Stimulated activated CD4-positive, alpha-beta T cell treated with anti-CD3 and anti-CD28 coated beads, Interleukin-1b, Interleukin-23, amount 100 ng/mL, for 48 hours (primary cell): ENCODE results near the gene SOWAHA.

Source experiments
- DNase-seq: peaks from one replicate; pipeline ENCODE4 v3.0.0-alpha.2; 2020

The SOWAHA gene

DNA sequence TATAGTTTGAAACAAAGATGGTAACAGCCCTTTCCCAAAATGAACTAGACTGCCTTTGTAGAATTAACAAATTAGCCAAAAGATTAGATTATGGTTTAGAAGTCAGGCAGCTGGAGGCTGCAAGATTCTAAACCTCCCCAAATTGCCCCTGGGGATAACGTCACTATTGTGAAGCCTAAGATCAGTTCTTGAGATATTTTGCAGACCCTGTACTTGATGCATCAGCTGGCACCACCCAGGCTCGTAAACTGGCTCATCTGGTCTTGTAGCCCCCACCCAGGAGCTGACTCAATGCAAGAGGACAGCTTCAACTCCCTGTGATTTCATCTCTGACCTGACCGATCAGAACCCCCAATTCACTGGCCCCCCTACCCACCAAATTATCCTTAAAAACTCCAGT, 4.2 kb upstream of the SOWAHA start:
- no peak for DNase-seq

DNA sequence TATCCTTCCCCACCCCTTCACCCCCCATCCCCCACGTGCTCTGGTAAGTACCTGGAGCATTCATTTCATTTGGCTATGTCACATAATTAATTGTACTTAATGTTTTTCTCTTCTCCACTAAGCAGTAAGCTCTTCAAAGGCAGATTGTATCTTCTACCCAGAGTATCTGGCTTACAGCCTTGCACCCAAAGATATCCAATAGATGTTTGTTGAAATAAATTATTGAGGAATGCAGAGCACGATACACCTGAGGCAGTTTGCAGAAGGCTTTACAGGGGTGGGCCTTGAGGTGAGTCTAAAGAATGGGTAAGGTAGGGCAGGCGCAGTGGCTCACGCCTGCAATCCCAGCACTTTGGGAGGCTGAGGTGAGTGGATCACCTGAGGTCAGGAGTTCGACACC, 2.5 kb upstream of the SOWAHA start:
- DNase-seq, result no peak

GRCh38 chr5:132812123-132812765, 858 bp upstream of the SOWAHA start:
- DNase-seq, result no peak

- no peak for DNase-seq
These were observed 749 bp downstream of the SOWAHA start for GRCh38 chr5:132813599-132814502.

DNA sequence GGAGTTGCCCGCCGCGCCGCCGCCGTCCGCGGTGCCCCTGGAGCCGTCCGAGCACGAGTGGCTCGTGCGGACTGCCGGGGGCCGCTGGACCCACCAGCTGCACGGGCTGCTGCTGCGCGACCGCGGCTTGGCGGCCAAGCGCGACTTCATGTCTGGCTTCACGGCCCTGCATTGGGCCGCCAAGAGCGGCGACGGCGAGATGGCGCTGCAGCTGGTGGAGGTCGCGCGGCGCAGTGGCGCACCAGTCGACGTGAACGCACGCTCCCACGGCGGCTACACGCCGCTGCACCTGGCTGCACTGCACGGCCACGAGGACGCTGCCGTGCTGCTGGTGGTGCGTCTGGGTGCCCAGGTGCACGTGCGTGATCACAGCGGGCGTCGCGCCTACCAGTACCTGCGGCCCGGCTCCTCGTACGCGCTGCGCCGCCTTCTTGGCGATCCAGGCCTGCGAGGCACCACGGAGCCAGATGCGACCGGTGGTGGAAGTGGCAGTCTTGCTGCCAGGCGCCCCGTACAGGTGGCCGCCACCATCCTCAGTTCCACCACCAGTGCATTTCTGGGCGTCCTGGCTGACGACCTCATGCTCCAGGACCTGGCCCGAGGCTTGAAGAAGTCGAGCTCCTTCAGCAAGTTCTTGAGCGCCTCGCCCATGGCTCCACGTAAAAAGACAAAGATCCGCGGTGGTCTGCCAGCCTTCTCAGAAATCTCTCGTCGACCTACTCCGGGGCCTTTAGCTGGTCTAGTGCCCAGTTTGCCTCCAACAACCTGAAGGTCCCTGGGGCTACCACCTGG, 1.6 kb downstream of the SOWAHA start:
- no peak for DNase-seq

GRCh38 chr5:132815454-132815853, 2.4 kb downstream of the SOWAHA start:
- DNase-seq, result no peak

- no peak for DNase-seq
These were observed 3.0 kb downstream of the SOWAHA start for GRCh38 chr5:132816083-132816482.

- DNase-seq, result no peak
These were observed 3.5 kb downstream of the SOWAHA start for GRCh38 chr5:132816554-132816953.

- no peak for DNase-seq
These were observed 3.9 kb downstream of the SOWAHA start for GRCh38 chr5:132817011-132817410.

DNA sequence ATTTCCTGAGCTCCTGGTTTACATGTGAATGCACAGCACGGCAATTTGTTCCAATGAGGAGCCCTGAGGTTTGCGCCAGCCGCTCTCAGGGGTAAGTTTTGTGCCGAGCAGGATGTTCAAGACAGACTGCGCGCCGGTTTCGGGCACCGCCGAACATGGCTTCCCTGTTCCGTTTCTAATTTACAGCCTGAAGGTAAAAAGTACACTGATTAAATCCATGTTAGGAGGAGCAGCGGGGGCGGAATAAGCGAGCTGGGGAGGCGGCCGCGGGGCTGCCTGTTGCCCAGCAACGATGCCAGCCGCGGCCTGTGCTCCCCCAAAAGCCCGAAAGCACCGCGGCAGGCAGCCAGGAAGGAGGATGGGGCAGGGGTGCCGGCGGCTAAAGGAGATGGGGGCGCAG, 6.4 kb downstream of the SOWAHA start:
- no peak for DNase-seq

DNA sequence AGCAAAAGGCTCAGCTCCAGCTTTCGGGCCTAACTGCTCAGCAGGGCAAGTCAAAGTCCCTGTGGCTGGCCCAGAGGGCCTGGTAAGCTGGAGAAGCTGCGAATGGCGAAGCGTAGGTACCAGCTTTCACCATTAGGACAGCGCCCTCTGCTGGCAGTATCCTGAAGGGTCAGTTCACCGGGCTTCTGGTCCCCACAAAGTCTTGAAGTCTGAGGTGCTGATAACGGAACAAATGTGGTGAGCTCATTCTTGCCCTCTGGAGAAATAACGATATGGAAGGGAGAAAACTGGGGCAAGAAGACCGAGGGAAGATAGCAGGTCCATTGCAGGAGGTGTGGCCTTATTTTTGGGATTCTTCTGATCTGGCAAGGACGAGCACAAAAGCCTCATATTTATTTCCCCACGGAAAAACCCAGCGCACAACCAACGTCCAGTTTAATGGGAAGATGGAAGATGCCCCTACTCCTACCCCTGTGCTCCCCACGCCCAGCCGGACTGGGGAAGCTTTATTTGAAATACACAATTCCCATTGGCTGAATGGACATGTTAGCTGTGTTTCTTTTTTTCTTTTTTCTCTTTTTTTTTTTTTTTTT, 7.2 kb downstream of the SOWAHA start:
- DNase-seq, result peak; percentile 92

- DNase-seq, result no peak
These were observed 8.2 kb downstream of the SOWAHA start for GRCh38 chr5:132821350-132821749.

DNA sequence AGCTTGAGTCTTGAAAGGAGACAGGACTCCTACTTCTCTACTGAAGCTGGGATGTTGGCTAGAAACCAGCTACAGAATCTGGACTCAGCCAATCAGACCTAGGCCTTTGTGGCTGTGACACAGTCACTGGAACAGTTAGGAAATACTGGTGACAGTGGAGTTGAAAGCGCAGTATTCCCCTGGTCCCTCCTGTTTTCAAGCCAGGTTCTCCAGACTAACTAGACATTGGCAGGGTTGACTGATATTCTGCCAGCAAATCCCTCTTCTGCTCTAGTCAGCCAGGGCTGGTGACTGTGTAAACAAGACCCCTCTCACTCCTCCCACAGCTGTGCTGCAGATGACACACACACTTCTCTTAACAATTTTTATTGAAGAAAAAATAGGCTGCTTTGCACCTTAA, 8.7 kb downstream of the SOWAHA start:
- DNase-seq, result no peak

GRCh38 chr5:132822650-132823480, 9.8 kb downstream of the SOWAHA start:
- peak; percentile 26 for DNase-seq

- no peak for DNase-seq
These were observed 10.5 kb downstream of the SOWAHA start for GRCh38 chr5:132823481-132824050.

- DNase-seq, result no peak
These were observed 11.3 kb downstream of the SOWAHA start for GRCh38 chr5:132824426-132824825.

- no peak for DNase-seq
These were observed 12.1 kb downstream of the SOWAHA start for GRCh38 chr5:132825033-132825833.

DNA sequence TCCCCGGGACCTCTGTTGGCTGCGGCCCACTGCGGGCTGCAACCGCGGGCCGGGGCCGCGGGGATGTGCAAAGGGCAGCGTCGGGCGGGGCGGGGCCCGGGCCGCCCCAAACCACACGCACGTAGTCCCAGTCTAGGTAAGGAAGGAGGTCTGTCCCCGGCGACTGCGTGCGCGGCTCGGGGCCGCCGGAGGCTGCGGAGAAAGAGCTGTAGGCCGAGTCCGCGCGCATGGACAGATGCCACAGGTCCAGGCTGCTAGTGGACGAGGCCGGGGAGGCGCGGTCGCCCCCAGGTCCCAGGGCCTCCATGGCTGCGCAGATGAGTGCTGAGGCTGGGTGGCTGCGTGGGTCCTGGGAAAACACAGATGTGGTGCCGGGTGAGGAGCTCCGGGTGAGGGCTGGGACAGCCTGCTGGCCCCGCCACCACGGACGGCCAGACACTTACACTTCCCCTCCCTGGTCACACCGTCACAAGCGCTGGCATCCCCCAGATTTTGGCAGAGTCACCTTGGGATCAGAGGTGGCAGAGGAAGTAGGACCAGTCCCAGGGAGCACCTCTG, 12.8 kb downstream of the SOWAHA start:
- no peak for DNase-seq

- no peak for DNase-seq
These were observed 13.5 kb downstream of the SOWAHA start for GRCh38 chr5:132826424-132827082.
